Measurements from ENCODE around the gene FNBP1. TPM values are rescaled to one million over a fixed set of nuclear protein-coding genes. Genes with fewer than 3 reads are reported as not detected.

The FNBP1 gene
- total and polyA plus RNA-seq, 10 of the 15 experiments (the other 5 are each of a cell fraction or from before 2014, with no cell fraction given): 64.5 to 353 (median 179) TPM

- TF ChIP-seq RB1 (IDR thresholded peaks at IDR 0.05; ENCODE audit: borderline replicate concordance) (0 out of 2 replicates have a peak, but pooled peaks have one; percentile 59), CBFB (IDR thresholded peaks at IDR 0.05; ENCODE audit: low read depth) (peak; percentile 58; the same call in 1 of the 2 replicates), SIX5 (IDR thresholded peaks at IDR 0.05; ENCODE audit: low read depth, low read length, severe bottlenecking) (peak; percentile 16), USF2 (IDR thresholded peaks at IDR 0.05; ENCODE audit: borderline replicate concordance, low read depth, low read length) (no peak), GATAD2B (conservative IDR thresholded peaks at IDR 0.05; ENCODE audit: low read depth) (peak; percentile 90), RUNX3 (IDR thresholded peaks at IDR 0.05; ENCODE audit: low read length) (peak; percentile 26; the same call in 1 of the 2 replicates), ELK1 (IDR thresholded peaks at IDR 0.05; ENCODE audit: low read depth, low read length) (peak; percentile 51; the same call in 1 of the 2 replicates), GABPA (IDR thresholded peaks at IDR 0.05; ENCODE audit: low read depth) (peak; percentile 87), ZNF207 (IDR thresholded peaks at IDR 0.05; ENCODE audit: borderline replicate concordance) (peak; percentile 44; the same call in 1 of the 2 replicates), HCFC1 (IDR thresholded peaks at IDR 0.05; ENCODE audit: low read length) (no peak), ZBTB11 (CRISPR knock-in tag; IDR thresholded peaks at IDR 0.05) (no peak), SREBF1 (IDR thresholded peaks at IDR 0.05; ENCODE audit: low read length) (no peak), E2F4 (IDR thresholded peaks at IDR 0.05; ENCODE audit: low read depth, low read length) (no peak), EGR1 (IDR thresholded peaks at IDR 0.05; ENCODE audit: borderline replicate concordance in 1 of 2, low read depth in 2 of 2, low read length in 2 of 2) (peak in 1 of 2 experiments; percentile 95; a peak in 2 of 3 replicates), RELB (IDR thresholded peaks at IDR 0.05; ENCODE audit: low read depth) (peak; percentile 63), ETV6 (conservative IDR thresholded peaks at IDR 0.05 in 1 of 2, IDR thresholded peaks at IDR 0.05 in 1 of 2; ENCODE audit: borderline replicate concordance in 1 of 2, low read depth in 1 of 2) (no peak), PBX3 (IDR thresholded peaks at IDR 0.05; ENCODE audit: insufficient replicate concordance, low read depth, low read length) (no peak), SIN3A (IDR thresholded peaks at IDR 0.05; ENCODE audit: low read depth, low read length) (peak; percentile 60; the same call in 1 of the 2 replicates), IKZF2 (IDR thresholded peaks at IDR 0.05) (peak in 1 of 2 experiments; percentile 12; a peak in 1 of 4 replicates)
Observed at GRCh38 chr9:130053504-130054324, 10.7 kb upstream of the FNBP1 start, which contains the start of gene GPR107 (continued).
